H1 (cell line): ENCODE results near the gene KREMEN1.

Source experiments
- CHD2 ChIP-seq: IDR thresholded peaks from 2 replicates; pipeline ENCODE4 v1.6.1; 2012; ENCODE audit warnings: low read length, improper control_type of control experiment
- EGR1 ChIP-seq: IDR thresholded peaks from 2 replicates; pipeline ENCODE4 v1.6.1; 2011; ENCODE audit warnings: low read depth, low read length, borderline replicate concordance
- EP300 ChIP-seq, 2 experiments: IDR thresholded peaks; 1 replicate in 1 of 2; 2 replicates in 1 of 2; pipeline ENCODE4 v1.6.1; 2011 to 2012; ENCODE audit warnings: low read depth in 2 of 2, low read length in 2 of 2, mild to moderate bottlenecking in 2 of 2, borderline replicate concordance in 1 of 2, inconsistent platforms in 1 of 2, moderate library complexity in 1 of 2
- GABPA ChIP-seq: IDR thresholded peaks from 2 replicates; pipeline ENCODE4 v1.6.1; 2011; ENCODE audit warnings: mild to moderate bottlenecking, low read length, moderate library complexity, borderline replicate concordance; ENCODE audit not compliant: insufficient read depth
- POLR2A ChIP-seq, 2 experiments: IDR thresholded peaks; 1 replicate in 1 of 2; 2 replicates in 1 of 2; pipeline ENCODE4 v1.6.1; 2011; ENCODE audit warnings: low read depth in 2 of 2, low read length in 2 of 2, mild to moderate bottlenecking in 2 of 2; ENCODE audit errors: control extremely low read depth in 1 of 2
- POLR2AphosphoS5 ChIP-seq: IDR thresholded peaks from 2 replicates; pipeline ENCODE4 v1.6.1; 2011; ENCODE audit warnings: low read depth, low read length
- RAD21 ChIP-seq, 2 experiments: IDR thresholded peaks in 1 of 2; conservative IDR thresholded peaks in 1 of 2; 2 replicates each; pipeline ENCODE4 v1.6.1; 2011; ENCODE audit warnings: low read depth in 2 of 2, low read length in 2 of 2, improper control_type of control experiment in 1 of 2, inconsistent platforms in 1 of 2, mild to moderate bottlenecking in 1 of 2, moderate library complexity in 1 of 2
- SIN3A ChIP-seq, 2 experiments: IDR thresholded peaks in 1 of 2; conservative IDR thresholded peaks in 1 of 2; 2 replicates each; pipeline ENCODE4 v1.6.1; 2011 to 2012; ENCODE audit warnings: low read length in 2 of 2, improper control_type of control experiment in 1 of 2, low read depth in 1 of 2, mild to moderate bottlenecking in 1 of 2

GRCh38 chr22:29106839-29107238 is 34.0 kb downstream of the KREMEN1 start:
- TF ChIP-seq RAD21 (IDR thresholded peaks at IDR 0.05 in 1 of 2, conservative IDR thresholded peaks at IDR 0.05 in 1 of 2; ENCODE audit: low read depth in 2 of 2, low read length in 2 of 2) (no peak), GABPA (no peak), CHD2 (no peak), SIN3A (conservative IDR thresholded peaks at IDR 0.05 in 1 of 2, IDR thresholded peaks at IDR 0.05 in 1 of 2; ENCODE audit: low read depth in 1 of 2, low read length in 2 of 2) (no peak), EP300 (IDR thresholded peaks at IDR 0.05; ENCODE audit: borderline replicate concordance in 1 of 2, low read depth in 2 of 2, low read length in 2 of 2) (no peak), POLR2A (IDR thresholded peaks at IDR 0.05; ENCODE audit: control extremely low read depth in 1 of 2, low read depth in 2 of 2, low read length in 2 of 2) (no peak), EGR1 (no peak), POLR2AphosphoS5 (no peak)
